DND-41 (cell line): ENCODE measurements around the gene PTPRK.

Experiments
- ATAC-seq: fragments of 200-7000 bp; cut with Tn5 transposase; 3 replicates; pipeline ENCODE4 v1.9.1; 2021; ENCODE audit warnings: low read depth; ENCODE audit not compliant: insufficient read depth
- DNase-seq: peaks from one replicate; pipeline ENCODE4 v3.0.0-alpha.2; 2020
- H2AFZ ChIP-seq: 2 replicates; pipeline ENCODE4 v1.6.0; 2012; ENCODE audit warnings: low read depth, low read length
- H3K27ac ChIP-seq: 2 replicates; pipeline ENCODE4 v1.5.1; 2012; ENCODE audit warnings: low read length, inconsistent platforms
- H3K27me3 ChIP-seq: fragments of 200-600 bp; sonication (generic); 2 replicates; pipeline ENCODE4 v1.6.0; 2012; ENCODE audit warnings: low read length, mild to moderate bottlenecking, inconsistent platforms; ENCODE audit not compliant: insufficient read depth, poor library complexity
- H3K36me3 ChIP-seq: 2 replicates; pipeline ENCODE4 v1.5.1; 2012; ENCODE audit warnings: low read length, inconsistent platforms; ENCODE audit not compliant: insufficient read depth
- H3K4me1 ChIP-seq: 2 replicates; pipeline ENCODE4 v1.5.1; 2012; ENCODE audit warnings: mild to moderate bottlenecking, low read length; ENCODE audit not compliant: insufficient read depth
- H3K4me2 ChIP-seq: 2 replicates; pipeline ENCODE4 v1.6.0; 2012; ENCODE audit warnings: mild to moderate bottlenecking, moderate library complexity, low read length, inconsistent platforms; ENCODE audit not compliant: insufficient read depth
- H3K4me3 ChIP-seq, 2 experiments: fragments of 200-600 bp in 1 of 2; shearing (Covaris generic) in 1 of 2; 2 replicates each; pipeline ENCODE4 v1.5.1; 2012 to 2016; ENCODE audit warnings: inconsistent platforms in 2 of 2, low read length in 2 of 2, mild to moderate bottlenecking in 2 of 2, low read depth in 1 of 2, moderate library complexity in 1 of 2
- H3K79me2 ChIP-seq: 2 replicates; pipeline ENCODE4 v1.6.0; 2012; ENCODE audit warnings: low read length, inconsistent platforms; ENCODE audit not compliant: insufficient read depth
- H3K9ac ChIP-seq: 2 replicates; pipeline ENCODE4 v1.6.0; 2012; ENCODE audit warnings: low read depth, mild to moderate bottlenecking, inconsistent platforms, low read length, moderate library complexity
- H3K9me3 ChIP-seq: 2 replicates; pipeline ENCODE4 v1.5.1; 2012; ENCODE audit warnings: low read length, moderate library complexity, mild to moderate bottlenecking, inconsistent platforms; ENCODE audit not compliant: insufficient read depth, severe bottlenecking
- H4K20me1 ChIP-seq: 2 replicates; pipeline ENCODE4 v1.6.0; 2012; ENCODE audit warnings: low read length; ENCODE audit not compliant: insufficient read depth
- CTCF ChIP-seq: IDR thresholded peaks from 2 replicates; pipeline ENCODE4 v1.5.1; 2012; ENCODE audit warnings: borderline replicate concordance, low read length, moderate library complexity, mild to moderate bottlenecking; ENCODE audit not compliant: poor library complexity, severe bottlenecking; ENCODE audit errors: extremely low read depth
- EZH2 ChIP-seq: IDR thresholded peaks from 3 replicates; pipeline ENCODE4 v1.6.1; 2012; ENCODE audit warnings: borderline replicate concordance, low read depth, mild to moderate bottlenecking, moderate library complexity, low read length, inconsistent platforms; ENCODE audit not compliant: severe bottlenecking

The PTPRK gene

GRCh38 chr6:128446497-128446896, 73.9 kb downstream of the PTPRK start:
- H3K4me1 ChIP-seq: no peaks in the 10 kb centered on the region
- H3K9ac ChIP-seq: no peak overlapping the region
- H4K20me1 ChIP-seq: no peaks in the 10 kb centered on the region
- no peaks in the 10 kb centered on the region for H3K79me2 ChIP-seq
- no peak overlapping the region for H3K27ac ChIP-seq
- no peaks in the 10 kb centered on the region for H3K9me3 ChIP-seq
- peaks cover 3% of the 10 kb centered on the region for H3K27me3 ChIP-seq
- H2AFZ ChIP-seq: no peak overlapping the region
- DNase-seq (no peak), ATAC-seq (no peak)
- no peaks in the 10 kb centered on the region for H3K36me3 ChIP-seq
- H3K4me2 ChIP-seq: no peak overlapping the region
- H3K4me3 ChIP-seq: no peak overlapping the region
- TF ChIP-seq EZH2: no peak
- TF ChIP-seq CTCF: no peak

- H3K9ac ChIP-seq: no peak overlapping the region
- peaks cover 3% of the 10 kb centered on the region for H3K27me3 ChIP-seq
- no peak overlapping the region for H2AFZ ChIP-seq
- H3K4me1 ChIP-seq: no peaks in the 10 kb centered on the region
- TF ChIP-seq CTCF: no peak
- no peak for TF ChIP-seq EZH2
- no peaks in the 10 kb centered on the region for H3K9me3 ChIP-seq
- H3K4me2 ChIP-seq: no peak overlapping the region
- H3K36me3 ChIP-seq: no peaks in the 10 kb centered on the region
- H3K27ac ChIP-seq: no peak overlapping the region
- no peaks in the 10 kb centered on the region for H4K20me1 ChIP-seq
- DNase-seq (no peak), ATAC-seq (no peak)
- H3K4me3 ChIP-seq: no peak overlapping the region
- no peaks in the 10 kb centered on the region for H3K79me2 ChIP-seq
Observed at GRCh38 chr6:128443553-128443952, 76.8 kb downstream of the PTPRK start.

- DNase-seq (no peak), ATAC-seq (no peak)
- TF ChIP-seq CTCF (no peak), EZH2 (no peak)
- no peaks in the 10 kb centered on the region for H3K9me3 ChIP-seq
- H3K27ac ChIP-seq: no peak overlapping the region
- H3K9ac ChIP-seq: no peak overlapping the region
- no peaks in the 10 kb centered on the region for H3K79me2 ChIP-seq
- H3K4me3 ChIP-seq: no peak overlapping the region
- H3K27me3 ChIP-seq: peaks cover 3% of the 10 kb centered on the region
- no peaks in the 10 kb centered on the region for H4K20me1 ChIP-seq
- no peak overlapping the region for H3K4me2 ChIP-seq
- no peak overlapping the region for H2AFZ ChIP-seq
- H3K4me1 ChIP-seq: no peaks in the 10 kb centered on the region
- no peaks in the 10 kb centered on the region for H3K36me3 ChIP-seq
Observed at GRCh38 chr6:128439627-128440026, 80.8 kb downstream of the PTPRK start.

- Histone ChIP-seq H3K27ac (no peak overlapping the region), H3K9ac (no peak overlapping the region), H4K20me1 (no peaks in the 10 kb centered on the region), H3K36me3 (no peaks in the 10 kb centered on the region), H3K27me3 (no peaks in the 10 kb centered on the region), H3K4me1 (no peaks in the 10 kb centered on the region), H3K79me2 (no peaks in the 10 kb centered on the region), H3K4me3 (no peak overlapping the region), H3K4me2 (no peak overlapping the region), H3K9me3 (no peaks in the 10 kb centered on the region), H2AFZ (no peak overlapping the region)
- DNase-seq (no peak), ATAC-seq (no peak; the same call in 2 of the 3 replicates)
- TF ChIP-seq EZH2 (no peak), CTCF (no peak)
Observed at GRCh38 chr6:128438393-128438792, 82.0 kb downstream of the PTPRK start.
